GM12878 (cell line): ENCODE measurements around the gene CRTC1. TPM values are rescaled to one million over a fixed set of nuclear protein-coding genes. Genes with fewer than 3 reads are reported as not detected.
A peak's percentile ranks its signal among the peaks of the same experiment; 100 is the strongest.

ENCODE experiments used
- ATAC-seq: fragments of 200-7000 bp; cut with Tn5 transposase; 3 replicates; pipeline ENCODE4 v1.9.1; 2020; ENCODE audit warnings: mild to moderate bottlenecking, moderate library complexity
- BruUV-seq: library from RNA; stranded (reverse); fragments of 400-500 nt; replicated peaks from 2 replicates; lab custom pipeline; 2021; lab: Mats Ljungman, UMichigan
- CTCF ChIA-PET: fragments of 300-600 bp; sonication (Branson Sonifier 250); formaldehyde crosslinking; extraction: SDS; loops from one replicate; lab custom pipeline; 2021; ENCODE audit warnings: inconsistent platforms; lab: Yijun Ruan, JAX
- POLR2A ChIA-PET: fragments of 350-600 bp; formaldehyde crosslinking; extraction: SDS; loops from one replicate; lab custom pipeline; 2021; ENCODE audit warnings: inconsistent platforms; lab: Charles Lee
- RAD21 ChIA-PET: fragments of 300-600 bp; sonication (Branson Sonifier 250); formaldehyde crosslinking; loops from one replicate; lab custom pipeline; 2023; ENCODE audit warnings: antibody characterized with exemption; ENCODE audit not compliant: unreplicated experiment; lab: Charles Lee
- SMC1A ChIA-PET: fragments of 300-600 bp; sonication (Branson Sonifier 250); formaldehyde crosslinking; loops from one replicate; lab custom pipeline; 2023; ENCODE audit not compliant: unreplicated experiment, uncharacterized antibody; lab: Charles Lee
- DNase-seq: peaks from one replicate; pipeline ENCODE4 v3.0.0-alpha.2; 2011; ENCODE audit warnings: low read depth, low spot score
- FAIRE-seq: peaks from 3 replicates; lab custom pipeline; 2011; peaks lifted over from hg19 to GRCh38; lab: Jason Lieb, UNC
- H2AFZ ChIP-seq: 2 replicates; pipeline ENCODE4 v1.6.0; 2011; ENCODE audit warnings: low read depth, low read length, control low read depth; ENCODE audit not compliant: control insufficient read depth
- H3K27ac ChIP-seq: 2 replicates; pipeline ENCODE4 v1.5.1; 2011; ENCODE audit warnings: control low read depth; ENCODE audit not compliant: control insufficient read depth, insufficient read depth
- H3K27me3 ChIP-seq, 2 experiments: replicated peaks in 1 of 2; 2 replicates each; pipeline versions ENCODE4 v1.6.0 to v1.6.1; 2011; ENCODE audit warnings: low read length in 1 of 2; ENCODE audit not compliant: control insufficient read depth in 2 of 2, insufficient read depth in 2 of 2
- H3K36me3 ChIP-seq, 2 experiments: 2 replicates each; pipeline ENCODE4 v1.5.1; 2011; ENCODE audit warnings: low read length in 1 of 2; ENCODE audit not compliant: control insufficient read depth in 2 of 2, insufficient read depth in 2 of 2
- H3K4me1 ChIP-seq: 2 replicates; pipeline ENCODE4 v1.6.1; 2011; ENCODE audit warnings: mild to moderate bottlenecking, low read length, moderate library complexity, mixed read lengths; ENCODE audit not compliant: control insufficient read depth, insufficient read depth
- H3K4me2 ChIP-seq: 2 replicates; pipeline ENCODE4 v1.6.0; 2011; ENCODE audit warnings: control low read depth; ENCODE audit not compliant: control insufficient read depth, insufficient read depth
- H3K4me3 ChIP-seq: fragments of 200-600 bp; sonication (generic); 2 replicates; pipeline ENCODE4 v1.5.1; 2016
- H3K79me2 ChIP-seq: 2 replicates; pipeline ENCODE4 v1.6.0; 2011; ENCODE audit warnings: low read length; ENCODE audit not compliant: control insufficient read depth, insufficient read depth
- H3K9ac ChIP-seq: 2 replicates; pipeline ENCODE4 v1.8.0; 2011; ENCODE audit warnings: low read length, control low read depth, mixed read lengths; ENCODE audit not compliant: control insufficient read depth, insufficient read depth
- H3K9me3 ChIP-seq: replicated peaks from 3 replicates; pipeline ENCODE4 v1.5.1; 2011; ENCODE audit warnings: mild to moderate bottlenecking, low read length; ENCODE audit not compliant: control insufficient read depth, insufficient read depth
- H4K20me1 ChIP-seq: 2 replicates; pipeline ENCODE4 v1.6.0; 2011; ENCODE audit not compliant: control insufficient read depth, insufficient read depth
- CHD2 ChIP-seq: IDR thresholded peaks from 2 replicates; pipeline ENCODE4 v1.6.1; 2011; ENCODE audit warnings: low read depth, low read length, improper control_type of control experiment, borderline replicate concordance
- DPF2 ChIP-seq: fragments of 450-650 bp; IDR thresholded peaks from 2 replicates; pipeline ENCODE4 v1.6.1; 2017; ENCODE audit warnings: mild to moderate bottlenecking
- GATAD2B ChIP-seq: fragments of 450-650 bp; conservative IDR thresholded peaks from 2 replicates; pipeline ENCODE4 v1.6.1; 2017; ENCODE audit warnings: low read depth, mild to moderate bottlenecking, moderate library complexity
- IKZF1 ChIP-seq: fragments of 450-650 bp; conservative IDR thresholded peaks from 2 replicates; pipeline ENCODE4 v1.6.1; 2017; ENCODE audit warnings: antibody characterized with exemption, mild to moderate bottlenecking
- JUND ChIP-seq: IDR thresholded peaks from 2 replicates; pipeline ENCODE4 v1.6.1; 2012; ENCODE audit warnings: low read depth, mild to moderate bottlenecking, low read length, improper control_type of control experiment, moderate library complexity
- RCOR1 ChIP-seq: conservative IDR thresholded peaks from 2 replicates; pipeline ENCODE4 v1.6.1; 2012; ENCODE audit warnings: low read depth, low read length, improper control_type of control experiment
- SPI1 ChIP-seq: IDR thresholded peaks from 2 replicates; pipeline ENCODE4 v1.6.1; 2011; ENCODE audit warnings: low read depth, mild to moderate bottlenecking, low read length, moderate library complexity, borderline replicate concordance; ENCODE audit not compliant: insufficient read depth
- ZBED1 ChIP-seq: IDR thresholded peaks from 2 replicates; pipeline ENCODE4 v1.6.1; 2016; ENCODE audit warnings: borderline replicate concordance
- ZNF274 ChIP-seq: IDR thresholded peaks from one replicate; pipeline ENCODE4 v1.8.0; 2011; ENCODE audit not compliant: insufficient read length, insufficient read depth
- WGBS: methylation state at CpG from one replicate; pipeline ENCODE4 v1.1.6; 2016; ENCODE audit warnings: low lambda C conversion rate; ENCODE audit not compliant: insufficient replicate concordance, insufficient coverage; ENCODE audit errors: missing lambda C conversion rate; 5-methylcytosine and 5-hydroxymethylcytosine counted together
- in situ Hi-C: fragments of 300-500 bp; cut with MboI; formaldehyde crosslinking; loops from 9 replicates; pipeline ENCODE4 v1.14.3; 2018; ENCODE audit warnings: mixed read lengths
- intact Hi-C: fragments of 100-400 bp; cut with micrococcal nuclease; formaldehyde crosslinking; loops from one replicate; pipeline ENCODE4 v1.14.2; 2022; ENCODE audit not compliant: unreplicated experiment
- polyA plus RNA-seq, 11 experiments: library from polyadenylated mRNA; depleted of rRNA in 4 of 11; unstranded in 6 of 11; stranded (reverse) in 5 of 11; fragments of >200 nt; fragmentation: Nextera tagmentation in 4 of 11; fragmentation: Illumina TruSeq in 1 of 11; extraction: Ambion mirVana in 4 of 11; extraction: Trizol in 1 of 11; gene quantifications; 1 replicate in 1 of 11; 2 replicates in 10 of 11; pipeline versions ENCODE4 v1.2.1 to v1.2.3, GENCODE V29; 2011 to 2016; ENCODE audit warnings: inconsistent platforms in 2 of 11, missing spikeins in 2 of 11, low read depth in 1 of 11
- total RNA-seq, 4 experiments: library from RNA; depleted of rRNA in 3 of 4; stranded (reverse); fragments of >200 nt in 3 of 4; fragmentation: Illumina TruSeq in 1 of 4; extraction: Trizol in 1 of 4; gene quantifications; 2 replicates each; pipeline versions ENCODE4 v1.2.1 to v1.2.3, GENCODE V29; 2013 to 2021
- TF ChIP-seq, protein P1 (sequence below): IDR thresholded peaks from 2 replicates; pipeline ENCODE4 v1.6.1; 2012; ENCODE audit warnings: mild to moderate bottlenecking, low read depth, low read length

CRTC1 gene
- total and polyA plus RNA-seq, 10 of the 15 experiments (the other 5 are each of a cell fraction or from before 2014, with no cell fraction given), result 0.02 to 4.6 (median 1.1) TPM; not detected in 1

DNA sequence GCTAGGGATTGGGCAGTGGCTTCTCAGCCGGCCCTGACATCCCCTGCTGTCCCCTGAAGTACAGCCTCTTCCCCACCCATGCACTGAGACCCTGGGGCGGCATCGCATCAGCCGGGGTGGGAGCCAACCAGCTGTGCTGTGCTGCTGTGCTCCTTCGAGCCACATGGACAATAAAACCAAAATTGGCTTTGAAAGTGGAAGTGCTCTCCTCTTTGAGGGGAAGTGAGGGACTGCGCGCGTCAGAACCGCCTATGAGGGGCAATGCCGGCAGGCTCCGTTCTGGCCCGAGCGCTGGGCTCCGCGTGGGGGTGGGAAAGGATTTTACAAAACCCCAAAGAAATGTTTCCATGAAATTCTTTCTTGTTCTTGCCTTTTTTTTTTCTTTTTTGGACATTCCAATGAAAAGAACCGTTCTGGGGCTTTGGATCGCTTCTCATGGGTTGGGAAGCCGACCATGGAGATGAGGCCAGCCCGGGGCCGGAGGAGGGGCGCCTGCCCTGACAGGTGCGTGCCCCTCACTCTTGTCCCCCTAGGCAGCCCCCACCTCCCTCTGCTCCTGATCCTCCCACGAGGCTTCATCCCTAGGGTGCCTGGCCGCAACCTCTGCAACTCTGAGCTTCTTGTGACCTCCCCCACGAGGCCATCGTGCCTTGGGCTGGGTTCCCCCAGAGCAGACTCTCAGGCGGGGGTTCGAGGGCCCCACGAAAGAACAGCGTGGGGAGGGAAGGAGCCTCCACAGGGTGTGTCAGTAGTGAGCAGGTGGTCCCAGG lies 24.0 kb upstream of the CRTC1 start:
- H3K36me3 ChIP-seq, result no peaks in the 10 kb centered on the region
- ATAC-seq, result peak; percentile 62
- no peak overlapping the region for H3K27ac ChIP-seq
- no peak for DNase-seq
- FAIRE-seq, result no peak
- TF ChIP-seq DPF2, result no peak
- no peak for TF ChIP-seq ZNF274
- TF ChIP-seq SPI1, result peak; percentile 84
- ChIA-PET SMC1A (no interaction called here), RAD21 (no interaction called here), POLR2A (no interaction called here), CTCF (no interaction called here)
- H3K9ac ChIP-seq, result no peak overlapping the region
- H3K4me1 ChIP-seq, result peaks cover 18% of the 10 kb centered on the region; the same call in 1 of the 2 replicates
- 47% methylated on average over 27 of the region's 30 CpGs for WGBS
- H3K79me2 ChIP-seq, result no peaks in the 10 kb centered on the region
- no peak overlapping the region for H3K4me3 ChIP-seq
- H3K27me3 ChIP-seq, result no peaks in the 10 kb centered on the region
- H4K20me1 ChIP-seq, result no peaks in the 10 kb centered on the region; the same call in 1 of the 2 replicates
- no peak overlapping the region for H2AFZ ChIP-seq
- in situ Hi-C loops, result no loop called here
- intact Hi-C loops, result no loop called here
- H3K9me3 ChIP-seq, result no peaks in the 10 kb centered on the region; the same call in 2 of the 3 replicates
- H3K4me2 ChIP-seq, result peak overlapping the region; percentile 22; the same call in 1 of the 2 replicates
- no TSS peak for BruUV-seq

DNA sequence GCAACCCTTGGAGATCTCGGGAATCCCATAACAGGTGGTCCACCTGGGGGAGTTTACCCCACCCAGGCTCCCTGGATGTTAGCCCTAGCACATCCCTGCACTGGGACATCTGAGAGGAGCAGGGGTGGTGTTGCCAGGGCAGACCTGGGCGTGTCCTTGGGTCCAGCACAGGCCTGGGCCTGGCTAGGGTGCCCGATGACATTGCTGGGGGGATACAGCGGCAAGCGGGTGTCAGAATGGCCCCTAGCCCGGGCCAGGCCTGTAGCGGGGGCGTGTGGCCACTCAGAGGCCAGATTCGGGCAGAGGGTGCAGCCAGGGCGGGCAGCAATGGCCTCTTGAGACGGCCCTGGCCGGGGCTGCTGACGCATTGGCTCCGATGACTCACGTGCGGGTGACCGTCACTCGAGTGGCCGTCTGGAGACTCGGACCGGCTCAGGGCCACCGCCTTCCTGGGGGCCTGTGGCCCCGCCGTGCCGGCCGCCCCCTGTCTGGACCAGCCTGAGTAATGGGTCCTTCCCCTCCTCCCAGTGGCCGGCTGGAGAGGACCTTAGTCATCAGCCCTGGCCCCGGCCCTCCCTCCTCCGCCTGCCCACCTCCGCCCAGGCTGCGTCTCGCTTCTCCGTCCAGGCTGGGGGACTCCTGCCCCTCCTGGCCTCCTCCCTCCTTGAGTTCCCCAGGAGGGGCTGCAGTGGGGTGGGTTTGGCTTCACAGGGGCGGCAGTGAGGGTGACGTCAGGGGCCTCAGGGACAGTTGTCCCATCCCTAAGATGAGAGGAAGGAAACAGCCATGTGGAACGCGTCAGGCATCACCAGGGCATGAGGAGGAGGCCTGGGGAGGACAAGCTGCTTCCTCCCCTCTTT lies 23.2 kb upstream of the CRTC1 start:
- 91% methylated on average over 26 of the region's 37 CpGs for WGBS
- CTCF ChIA-PET, result no interaction called here
- H3K4me2 ChIP-seq, result no peak overlapping the region
- intact Hi-C loops, result no loop called here
- SMC1A ChIA-PET, result no interaction called here
- H3K27me3 ChIP-seq, result no peaks in the 10 kb centered on the region
- in situ Hi-C loops, result no loop called here
- no peak overlapping the region for H3K9ac ChIP-seq
- no peak overlapping the region for H3K27ac ChIP-seq
- TF ChIP-seq IKZF1, result no peak
- TF ChIP-seq RCOR1, result no peak
- TF ChIP-seq GATAD2B, result no peak
- TF ChIP-seq, protein P1, sequence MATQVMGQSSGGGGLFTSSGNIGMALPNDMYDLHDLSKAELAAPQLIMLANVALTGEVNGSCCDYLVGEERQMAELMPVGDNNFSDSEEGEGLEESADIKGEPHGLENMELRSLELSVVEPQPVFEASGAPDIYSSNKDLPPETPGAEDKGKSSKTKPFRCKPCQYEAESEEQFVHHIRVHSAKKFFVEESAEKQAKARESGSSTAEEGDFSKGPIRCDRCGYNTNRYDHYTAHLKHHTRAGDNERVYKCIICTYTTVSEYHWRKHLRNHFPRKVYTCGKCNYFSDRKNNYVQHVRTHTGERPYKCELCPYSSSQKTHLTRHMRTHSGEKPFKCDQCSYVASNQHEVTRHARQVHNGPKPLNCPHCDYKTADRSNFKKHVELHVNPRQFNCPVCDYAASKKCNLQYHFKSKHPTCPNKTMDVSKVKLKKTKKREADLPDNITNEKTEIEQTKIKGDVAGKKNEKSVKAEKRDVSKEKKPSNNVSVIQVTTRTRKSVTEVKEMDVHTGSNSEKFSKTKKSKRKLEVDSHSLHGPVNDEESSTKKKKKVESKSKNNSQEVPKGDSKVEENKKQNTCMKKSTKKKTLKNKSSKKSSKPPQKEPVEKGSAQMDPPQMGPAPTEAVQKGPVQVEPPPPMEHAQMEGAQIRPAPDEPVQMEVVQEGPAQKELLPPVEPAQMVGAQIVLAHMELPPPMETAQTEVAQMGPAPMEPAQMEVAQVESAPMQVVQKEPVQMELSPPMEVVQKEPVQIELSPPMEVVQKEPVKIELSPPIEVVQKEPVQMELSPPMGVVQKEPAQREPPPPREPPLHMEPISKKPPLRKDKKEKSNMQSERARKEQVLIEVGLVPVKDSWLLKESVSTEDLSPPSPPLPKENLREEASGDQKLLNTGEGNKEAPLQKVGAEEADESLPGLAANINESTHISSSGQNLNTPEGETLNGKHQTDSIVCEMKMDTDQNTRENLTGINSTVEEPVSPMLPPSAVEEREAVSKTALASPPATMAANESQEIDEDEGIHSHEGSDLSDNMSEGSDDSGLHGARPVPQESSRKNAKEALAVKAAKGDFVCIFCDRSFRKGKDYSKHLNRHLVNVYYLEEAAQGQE, result no peak
- no peak for TF ChIP-seq JUND
- TF ChIP-seq CHD2, result no peak
- TF ChIP-seq ZBED1, result no peak
- H3K9me3 ChIP-seq, result no peaks in the 10 kb centered on the region; the same call in 2 of the 3 replicates
- ATAC-seq (no peak), FAIRE-seq (no peak), DNase-seq (no peak)
- H2AFZ ChIP-seq, result no peak overlapping the region
- POLR2A ChIA-PET, result no interaction called here
- peaks cover 0 to under 1% of the 10 kb centered on the region in 2 experiments; a peak in 1 of 4 replicates for H3K36me3 ChIP-seq
- H3K4me1 ChIP-seq, result peaks cover 18% of the 10 kb centered on the region; the same call in 1 of the 2 replicates
- no peak overlapping the region for H3K4me3 ChIP-seq
- no TSS peak for BruUV-seq
- RAD21 ChIA-PET, result no interaction called here
- no peaks in the 10 kb centered on the region for H3K79me2 ChIP-seq
- H4K20me1 ChIP-seq, result no peaks in the 10 kb centered on the region; the same call in 1 of the 2 replicates
